Upper lobe of right lung (tissue), 1 donor: ENCODE measurements around the gene IMMP2L. TPM values are rescaled to one million over a fixed set of nuclear protein-coding genes. Genes with fewer than 3 reads are reported as not detected.

Experiments used
- ATAC-seq: fragments of 200-7000 bp; cut with Tn5 transposase; one replicate; pipeline ENCODE4 v1.9.1; 2020; ENCODE audit warnings: mild to moderate bottlenecking, moderate library complexity
- DNase-seq: peaks from one replicate; pipeline ENCODE4 v3.0.0-alpha.2; 2020
- H3K27ac ChIP-seq: fragments of 200-600 bp; one replicate; pipeline ENCODE4 v1.8.0; 2022
- H3K27me3 ChIP-seq: fragments of 200-600 bp; one replicate; pipeline ENCODE4 v1.8.0; 2022; ENCODE audit warnings: mild to moderate bottlenecking
- H3K36me3 ChIP-seq: fragments of 200-600 bp; one replicate; pipeline ENCODE4 v1.8.0; 2022
- H3K4me1 ChIP-seq: fragments of 200-600 bp; one replicate; pipeline ENCODE4 v1.8.0; 2022
- H3K4me3 ChIP-seq: fragments of 200-600 bp; one replicate; pipeline ENCODE4 v1.8.0; 2022; ENCODE audit warnings: mild to moderate bottlenecking
- H3K9me3 ChIP-seq: fragments of 200-600 bp; one replicate; pipeline ENCODE4 v1.8.0; 2022
- CTCF ChIP-seq: fragments of 200-600 bp; IDR thresholded peaks from one replicate; pipeline ENCODE4 v1.8.0; 2022; ENCODE audit warnings: antibody characterized with exemption
- intact Hi-C: fragments of 100-400 bp; cut with DNase I; formaldehyde crosslinking; loops from one replicate; pipeline ENCODE4 v1.11.0; 2022
- total RNA-seq: library from RNA; stranded (reverse); fragmentation: NEBNext Ultra II Directional; extraction: Animal tissue kit (Norgen Biotek cat#: 25700); gene quantifications from one replicate; pipeline ENCODE4 v1.2.1, GENCODE V29; 2021
- donor health status: DM: no; HTN: yes; CAD: no; lungs with severe emphysema.

The IMMP2L gene
- total RNA-seq, 1 donor from 2014 or later, result 22.0 TPM

DNA sequence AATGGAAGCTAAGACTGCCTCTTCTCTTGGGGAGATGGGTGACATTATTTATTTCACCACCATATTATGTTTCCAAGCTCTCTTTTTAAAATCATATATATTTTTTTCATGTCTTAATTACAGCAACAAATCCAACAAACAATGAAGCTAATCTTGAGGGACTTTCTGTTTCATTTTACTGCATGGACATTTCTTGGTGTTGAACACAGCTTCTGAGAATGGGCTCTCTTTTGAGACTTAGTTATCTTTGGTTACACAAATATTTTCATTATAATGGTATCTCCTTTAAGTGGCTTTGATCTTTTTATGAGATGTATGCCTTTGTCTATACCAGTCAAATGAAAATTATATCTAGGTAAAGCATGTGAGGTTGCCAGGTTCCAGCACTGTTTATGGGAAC, 681.3 kb downstream of the IMMP2L start:
- Histone ChIP-seq H3K27ac (no peak overlapping the region), H3K27me3 (no peaks in the 10 kb centered on the region), H3K4me3 (no peak overlapping the region), H3K36me3 (no peaks in the 10 kb centered on the region), H3K4me1 (no peaks in the 10 kb centered on the region), H3K9me3 (no peaks in the 10 kb centered on the region)
- intact Hi-C loops, result no loop called here
- DNase-seq (no peak), ATAC-seq (no peak)
- TF ChIP-seq CTCF, result no peak

DNA sequence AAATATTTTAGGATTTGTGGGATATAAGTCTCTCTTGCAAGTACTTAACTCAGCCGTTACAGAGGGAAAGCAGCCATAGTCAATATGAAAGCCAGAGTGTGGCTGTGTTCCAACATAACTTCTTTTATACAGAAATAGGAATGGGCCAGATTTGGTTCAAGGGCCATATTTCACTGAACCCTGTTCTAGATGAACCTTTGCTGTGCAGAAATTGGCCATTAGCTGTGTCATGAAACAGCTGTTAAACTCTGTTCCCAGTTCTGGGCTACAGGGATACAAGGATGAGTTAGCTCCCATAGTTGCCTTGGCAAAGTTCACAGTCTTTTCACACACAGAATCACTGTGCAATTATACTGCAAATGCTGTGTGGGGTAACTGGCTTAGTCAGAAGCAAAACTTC, 685.3 kb downstream of the IMMP2L start:
- Histone ChIP-seq H3K9me3 (no peaks in the 10 kb centered on the region), H3K4me1 (no peaks in the 10 kb centered on the region), H3K4me3 (no peak overlapping the region), H3K27me3 (no peaks in the 10 kb centered on the region), H3K27ac (no peak overlapping the region), H3K36me3 (no peaks in the 10 kb centered on the region)
- no peak for DNase-seq
- ATAC-seq, result no peak
- no peak for TF ChIP-seq CTCF
- intact Hi-C loops, result no loop called here

DNA sequence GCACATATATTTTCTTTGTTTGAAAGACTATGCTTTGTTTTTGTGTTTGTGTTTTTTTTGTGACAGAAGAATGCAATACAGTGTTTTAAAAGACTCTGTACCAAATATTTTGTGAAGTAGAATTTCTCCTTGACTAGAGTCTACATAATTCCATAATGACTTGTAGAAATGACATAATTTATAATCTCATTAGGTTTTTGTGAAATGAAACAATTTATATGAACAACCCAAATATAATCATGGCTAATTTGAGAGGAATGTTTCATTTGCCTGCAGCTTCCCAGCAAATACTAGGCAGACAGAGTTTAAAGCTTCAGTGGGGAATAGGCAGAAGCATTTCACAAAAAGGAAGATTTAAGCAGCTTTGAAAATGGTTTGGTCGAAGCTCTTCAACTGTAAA, 686.9 kb downstream of the IMMP2L start:
- DNase-seq, result no peak
- TF ChIP-seq CTCF, result no peak
- Histone ChIP-seq H3K9me3 (no peaks in the 10 kb centered on the region), H3K27ac (no peak overlapping the region), H3K27me3 (no peaks in the 10 kb centered on the region), H3K4me1 (no peaks in the 10 kb centered on the region), H3K36me3 (no peaks in the 10 kb centered on the region), H3K4me3 (no peak overlapping the region)
- intact Hi-C loops, result no loop called here
- ATAC-seq, result no peak

GRCh38 chr7:110871856-110872255, 690.4 kb downstream of the IMMP2L start:
- DNase-seq (no peak), ATAC-seq (no peak)
- Histone ChIP-seq H3K4me1 (no peaks in the 10 kb centered on the region), H3K27me3 (no peaks in the 10 kb centered on the region), H3K27ac (no peak overlapping the region), H3K4me3 (no peak overlapping the region), H3K9me3 (no peaks in the 10 kb centered on the region), H3K36me3 (no peaks in the 10 kb centered on the region)
- intact Hi-C loops, result no loop called here
- no peak for TF ChIP-seq CTCF

- Histone ChIP-seq H3K27me3 (no peaks in the 10 kb centered on the region), H3K27ac (no peak overlapping the region), H3K4me3 (no peak overlapping the region), H3K4me1 (no peaks in the 10 kb centered on the region), H3K9me3 (no peaks in the 10 kb centered on the region), H3K36me3 (no peaks in the 10 kb centered on the region)
- DNase-seq (no peak), ATAC-seq (no peak)
- no peak for TF ChIP-seq CTCF
- intact Hi-C loops, result no loop called here
These were observed 691.4 kb downstream of the IMMP2L start for GRCh38 chr7:110870926-110871325.

- Histone ChIP-seq H3K27ac (no peak overlapping the region), H3K9me3 (no peaks in the 10 kb centered on the region)
- ATAC-seq, result no peak
These were observed 693.8 kb downstream of the IMMP2L start for GRCh38 chr7:110868458-110868857.

More at GRCh38 chr7:110868458-110868857, 693.8 kb downstream of the IMMP2L start:
- H3K4me3 ChIP-seq, result no peak overlapping the region
- DNase-seq, result no peak
- no peaks in the 10 kb centered on the region for H3K36me3 ChIP-seq
- no peak for TF ChIP-seq CTCF
- no peaks in the 10 kb centered on the region for H3K4me1 ChIP-seq
- intact Hi-C loops, result no loop called here
- no peaks in the 10 kb centered on the region for H3K27me3 ChIP-seq
